Uterus (tissue), 2 donors: ENCODE results near the gene THSD4.

Experiments used
- CTCF ChIP-seq, 4 experiments: fragments of 200-600 bp in 2 of 4; fragments of 450-650 bp in 2 of 4; sonication (generic) in 2 of 4; IDR thresholded peaks; one replicate each; pipeline ENCODE4 v1.5.1; 2016 to 2019; ENCODE audit warnings: antibody characterized with exemption in 4 of 4, mild to moderate bottlenecking in 2 of 4, moderate library complexity in 1 of 4
- POLR2A ChIP-seq, 2 donors: fragments of 450-650 bp; IDR thresholded peaks; one replicate each; pipeline ENCODE4 v1.6.1; 2016; ENCODE audit warnings: antibody characterized with exemption in 2 of 2, mild to moderate bottlenecking in 1 of 2, moderate library complexity in 1 of 2

- TF ChIP-seq CTCF (IDR thresholded peaks at IDR 0.05): no peak
- no peak for TF ChIP-seq POLR2A (IDR thresholded peaks at IDR 0.05)
Measured at GRCh38 chr15:71301958-71302621, 186.8 kb downstream of the THSD4 start.
